Measurements from ENCODE around the gene P2RX6. TPM values are rescaled to one million over a fixed set of nuclear protein-coding genes. Genes with fewer than 3 reads are reported as not detected.
A peak's percentile ranks its signal among the peaks of the same experiment; 100 is the strongest.

P2RX6 gene
- total RNA-seq, 1 donor from 2014 or later = 0.26 TPM

- FAIRE-seq = no peak
- TF ChIP-seq CTCF (IDR thresholded peaks at IDR 0.05; ENCODE audit: insufficient read depth, low read length, severe bottlenecking) = no peak
Observed at GRCh38 chr22:20975541-20976290, 39.2 kb upstream of the P2RX6 start.

GRCh38 chr22:20976291-20976877, 38.6 kb upstream of the P2RX6 start:
- no peak for TF ChIP-seq CTCF (IDR thresholded peaks at IDR 0.05; ENCODE audit: insufficient read depth, low read length, severe bottlenecking)
- Histone ChIP-seq H3K27me3 (ENCODE audit: control insufficient read depth, insufficient read depth, low read length) (no peaks in the 10 kb centered on the region), H3K4me3 (ENCODE audit: low read depth, low read length) (no peak overlapping the region), H3K36me3 (ENCODE audit: control insufficient read depth, insufficient read depth, low read length) (no peaks in the 10 kb centered on the region)
- DNase-seq (ENCODE audit: low read depth) = no peak
- FAIRE-seq = peak; percentile 32

More at GRCh38 chr22:20975541-20976290, 39.2 kb upstream of the P2RX6 start:
- DNase-seq (ENCODE audit: low read depth) = no peak
- Histone ChIP-seq H3K27me3 (ENCODE audit: control insufficient read depth, insufficient read depth, low read length) (no peaks in the 10 kb centered on the region), H3K36me3 (ENCODE audit: control insufficient read depth, insufficient read depth, low read length) (no peaks in the 10 kb centered on the region), H3K4me3 (ENCODE audit: low read depth, low read length) (no peak overlapping the region)

GRCh38 chr22:20977019-20977418, 37.9 kb upstream of the P2RX6 start:
- FAIRE-seq (no peak), DNase-seq (ENCODE audit: low read depth) (no peak)
- Histone ChIP-seq H3K27me3 (ENCODE audit: control insufficient read depth, insufficient read depth, low read length) (no peaks in the 10 kb centered on the region), H3K4me3 (ENCODE audit: low read depth, low read length) (no peak overlapping the region), H3K36me3 (ENCODE audit: control insufficient read depth, insufficient read depth, low read length) (no peaks in the 10 kb centered on the region)
- no peak for TF ChIP-seq CTCF (IDR thresholded peaks at IDR 0.05; ENCODE audit: insufficient read depth, low read length, severe bottlenecking)

- H3K4me3 ChIP-seq (ENCODE audit: low read depth, low read length) = no peak overlapping the region
- no peaks in the 10 kb centered on the region for H3K36me3 ChIP-seq (ENCODE audit: control insufficient read depth, insufficient read depth, low read length)
- H3K27me3 ChIP-seq (ENCODE audit: control insufficient read depth, insufficient read depth, low read length) = no peaks in the 10 kb centered on the region
- FAIRE-seq (no peak), DNase-seq (ENCODE audit: low read depth) (no peak)
- no peak for TF ChIP-seq CTCF (IDR thresholded peaks at IDR 0.05; ENCODE audit: insufficient read depth, low read length, severe bottlenecking)
Observed at GRCh38 chr22:20977516-20978170, 37.3 kb upstream of the P2RX6 start.

- FAIRE-seq = no peak
Observed at GRCh38 chr22:20978419-20978818, 36.5 kb upstream of the P2RX6 start.

More at GRCh38 chr22:20978419-20978818, 36.5 kb upstream of the P2RX6 start:
- no peak for DNase-seq (ENCODE audit: low read depth)
- H3K27me3 ChIP-seq (ENCODE audit: control insufficient read depth, insufficient read depth, low read length) = no peaks in the 10 kb centered on the region
- no peak for TF ChIP-seq CTCF (IDR thresholded peaks at IDR 0.05; ENCODE audit: insufficient read depth, low read length, severe bottlenecking)
- no peak overlapping the region for H3K4me3 ChIP-seq (ENCODE audit: low read depth, low read length)
- H3K36me3 ChIP-seq (ENCODE audit: control insufficient read depth, insufficient read depth, low read length) = no peaks in the 10 kb centered on the region

Measured in bronchial epithelial cell (primary cell).